ENCODE results near the gene RNFT2. TPM values are rescaled to one million over a fixed set of nuclear protein-coding genes. Genes with fewer than 3 reads are reported as not detected.

Gene RNFT2, protein sequence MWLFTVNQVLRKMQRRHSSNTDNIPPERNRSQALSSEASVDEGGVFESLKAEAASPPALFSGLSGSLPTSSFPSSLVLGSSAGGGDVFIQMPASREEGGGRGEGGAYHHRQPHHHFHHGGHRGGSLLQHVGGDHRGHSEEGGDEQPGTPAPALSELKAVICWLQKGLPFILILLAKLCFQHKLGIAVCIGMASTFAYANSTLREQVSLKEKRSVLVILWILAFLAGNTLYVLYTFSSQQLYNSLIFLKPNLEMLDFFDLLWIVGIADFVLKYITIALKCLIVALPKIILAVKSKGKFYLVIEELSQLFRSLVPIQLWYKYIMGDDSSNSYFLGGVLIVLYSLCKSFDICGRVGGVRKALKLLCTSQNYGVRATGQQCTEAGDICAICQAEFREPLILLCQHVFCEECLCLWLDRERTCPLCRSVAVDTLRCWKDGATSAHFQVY
- 2.1 to 3.5 TPM (median 2.2 TPM) in 5 replicates for total RNA-seq (2022; extraction: Qiagen RNA extraction; ENCODE audit: low read depth)

DNA sequence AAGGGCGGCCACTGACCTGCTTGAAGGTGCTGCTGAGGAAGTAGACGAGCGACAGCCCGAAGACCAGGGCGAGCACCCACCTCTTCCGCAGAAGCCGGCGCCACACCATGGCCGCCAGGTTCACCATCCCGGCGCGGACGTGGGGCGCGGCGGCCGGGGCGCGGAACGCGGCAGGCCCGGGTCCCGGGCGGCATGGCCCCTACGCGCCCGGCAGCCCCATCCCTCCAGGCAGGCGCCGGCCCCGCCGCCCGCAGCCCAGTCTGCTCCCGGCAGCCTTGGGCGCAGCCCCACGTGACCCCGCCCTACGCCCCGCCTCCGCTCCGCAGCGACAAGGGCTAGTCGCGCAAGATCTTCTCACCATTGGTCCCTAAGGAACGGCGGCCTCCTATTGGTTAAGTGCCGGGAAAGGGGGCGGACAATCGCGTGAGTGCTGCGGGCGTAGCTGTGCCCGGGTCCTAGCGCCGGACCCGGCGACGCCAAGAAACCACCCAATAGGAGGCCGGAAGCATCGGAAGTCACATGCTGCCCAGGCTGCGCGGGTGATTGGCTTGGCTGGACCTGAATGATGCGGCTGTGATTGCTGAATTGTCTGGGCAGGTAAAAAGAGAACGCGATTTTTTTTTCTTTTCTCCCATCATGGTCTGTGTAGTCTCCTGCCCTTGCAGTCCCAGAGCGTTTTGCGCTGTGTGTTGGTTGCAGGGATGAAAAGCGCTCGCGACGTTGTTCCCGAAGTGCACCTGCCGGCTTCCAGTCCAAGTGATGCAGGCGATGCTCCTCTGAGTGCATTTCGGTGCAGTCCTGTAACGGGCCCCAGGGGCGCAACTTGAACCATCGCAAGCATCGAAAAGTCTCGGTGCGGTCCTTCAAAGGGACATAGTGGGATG, at the start of gene RNFT2, which contains the start of gene SPRING1:
TSS of gene RNFT2 (plus strand) at position 542 of the 884 bp plus-strand sequence. CDS start 2,183 bp downstream, outside the sequence.
TSS of gene SPRING1 (minus strand) at position 296 of the 884 bp plus-strand sequence. CDS start at position 127, 169 bp downstream.

DNA sequence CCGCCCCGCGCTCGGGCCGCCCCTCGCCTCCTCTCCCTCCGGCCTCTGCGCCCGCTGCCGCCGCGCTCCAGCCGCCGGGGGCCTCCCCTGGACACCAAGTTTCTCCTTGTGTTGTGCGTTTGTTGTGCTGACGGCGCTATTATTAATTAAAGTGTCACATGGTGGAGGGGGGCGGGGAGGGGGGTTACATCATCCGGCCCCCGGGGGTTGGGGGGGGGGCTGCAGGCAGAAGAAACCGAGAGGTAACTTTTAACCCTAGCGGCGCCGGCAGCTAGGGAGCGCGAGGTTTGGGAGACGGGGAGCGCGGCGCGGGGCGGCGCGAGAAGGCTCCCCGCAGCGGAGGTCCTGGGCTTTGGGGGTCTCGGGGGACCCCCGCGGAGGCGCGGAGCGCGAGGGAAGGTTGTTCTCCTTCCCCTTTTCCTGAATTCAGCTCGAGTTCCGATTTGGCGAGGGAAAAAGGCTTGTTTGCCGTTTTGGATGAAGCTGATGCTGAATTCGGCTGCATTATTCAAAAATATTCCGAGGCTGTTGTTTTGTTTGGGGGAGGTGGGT, 143.3 kb downstream of the RNFT2 start, which contains the start of gene HRK:
TSS of gene HRK (minus strand) at position 117 of the 552 bp plus-strand sequence. CDS start 134 bp downstream, outside the sequence.

Other genes starting within 250 kb of the RNFT2 start
- gene MAP1LC3B2, start 178.9 kb upstream of the RNFT2 start, total RNA-seq (2022; extraction: Qiagen RNA extraction; ENCODE audit: low read depth) = 1.0 to 1.8 TPM (median 1.3 TPM) in 5 replicates
- gene SPRING1, start 246 bp upstream of the RNFT2 start, total RNA-seq (2022; extraction: Qiagen RNA extraction; ENCODE audit: low read depth) = 13.7 to 27.9 TPM (median 23.5 TPM) in 5 replicates
- gene HRK, start 143.1 kb downstream of the RNFT2 start, total RNA-seq (2022; extraction: Qiagen RNA extraction; ENCODE audit: low read depth) = 0.43 to 0.78 TPM (median 0.62 TPM) in 5 replicates
- gene FBXW8, start 172.6 kb downstream of the RNFT2 start, total RNA-seq (2022; extraction: Qiagen RNA extraction; ENCODE audit: low read depth) = 4.8 to 6.3 TPM (median 6.0 TPM) in 5 replicates